Right lobe of liver (tissue), 4 donors: Measurements from ENCODE around the gene IL1RAPL1.

Experiments
- CTCF ChIP-seq, 4 donors: fragments of 200-600 bp in 3 of 4; fragments of 450-650 bp in 1 of 4; IDR thresholded peaks; one replicate each; pipeline versions ENCODE4 v1.5.1 to v1.8.0; 2016 to 2022; ENCODE audit warnings: antibody characterized with exemption in 4 of 4, mild to moderate bottlenecking in 2 of 4
- POLR2A ChIP-seq: fragments of 450-650 bp; IDR thresholded peaks from one replicate; pipeline ENCODE4 v1.6.1; 2017; ENCODE audit warnings: antibody characterized with exemption, mild to moderate bottlenecking
- donor health status: DM: no; HTN: no; CAD: no.
- donor health status: DM: no; HTN: no; CAD: no.
- donor health status: DM: no; HTN: yes; CAD: no.

- no peak for TF ChIP-seq CTCF (IDR thresholded peaks at IDR 0.05)
- TF ChIP-seq POLR2A = no peak
Measured at GRCh38 chrX:29581223-29581622, 994.0 kb downstream of the IL1RAPL1 start.
